GM12801 (cell line): ENCODE measurements around the gene PRKD2.

Source experiments
- TF ChIP-seq, protein P1 (sequence below): IDR thresholded peaks from one replicate; pipeline ENCODE4 v1.5.1; 2011; ENCODE audit warnings: control low read depth; ENCODE audit not compliant: insufficient read length; ENCODE audit errors: extremely low read depth

PRKD2 gene

DNA sequence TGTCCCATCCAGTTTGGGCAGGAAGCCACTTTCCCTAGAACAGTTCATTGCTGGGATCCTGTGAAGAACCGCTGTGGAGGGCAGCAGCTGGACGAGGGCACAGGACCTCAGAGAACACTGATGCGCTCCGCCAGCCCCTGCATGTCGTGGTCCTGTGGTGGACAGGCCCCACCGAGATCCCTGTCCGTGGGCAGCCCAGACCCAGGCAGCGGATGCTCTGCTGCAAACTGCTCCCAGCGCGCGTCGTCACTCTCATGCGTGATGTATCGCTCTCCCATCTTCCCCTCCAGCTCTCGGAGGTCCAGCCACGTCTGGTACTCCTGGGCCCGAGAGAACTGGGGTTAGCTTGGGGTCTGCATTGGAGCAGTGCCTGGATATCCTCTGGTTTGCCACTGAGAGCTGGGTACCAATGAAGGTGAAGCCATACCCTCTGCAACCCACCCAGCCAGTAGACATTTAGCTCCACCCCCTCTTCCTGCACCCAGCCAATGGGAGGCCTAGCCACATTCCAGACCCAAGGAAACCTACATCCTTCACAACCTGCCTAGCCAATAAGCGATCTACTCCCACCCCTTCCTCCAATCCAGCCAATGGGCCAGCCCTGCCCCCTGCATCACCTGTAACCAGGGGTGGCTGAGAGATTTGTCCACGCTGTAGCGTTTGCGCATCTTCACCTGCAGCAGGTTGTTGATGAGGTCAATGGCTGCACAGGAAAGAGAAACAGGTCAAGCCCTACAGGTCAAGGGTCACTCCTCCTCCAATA lies 42.3 kb downstream of the PRKD2 start:
- TF ChIP-seq, protein P1, sequence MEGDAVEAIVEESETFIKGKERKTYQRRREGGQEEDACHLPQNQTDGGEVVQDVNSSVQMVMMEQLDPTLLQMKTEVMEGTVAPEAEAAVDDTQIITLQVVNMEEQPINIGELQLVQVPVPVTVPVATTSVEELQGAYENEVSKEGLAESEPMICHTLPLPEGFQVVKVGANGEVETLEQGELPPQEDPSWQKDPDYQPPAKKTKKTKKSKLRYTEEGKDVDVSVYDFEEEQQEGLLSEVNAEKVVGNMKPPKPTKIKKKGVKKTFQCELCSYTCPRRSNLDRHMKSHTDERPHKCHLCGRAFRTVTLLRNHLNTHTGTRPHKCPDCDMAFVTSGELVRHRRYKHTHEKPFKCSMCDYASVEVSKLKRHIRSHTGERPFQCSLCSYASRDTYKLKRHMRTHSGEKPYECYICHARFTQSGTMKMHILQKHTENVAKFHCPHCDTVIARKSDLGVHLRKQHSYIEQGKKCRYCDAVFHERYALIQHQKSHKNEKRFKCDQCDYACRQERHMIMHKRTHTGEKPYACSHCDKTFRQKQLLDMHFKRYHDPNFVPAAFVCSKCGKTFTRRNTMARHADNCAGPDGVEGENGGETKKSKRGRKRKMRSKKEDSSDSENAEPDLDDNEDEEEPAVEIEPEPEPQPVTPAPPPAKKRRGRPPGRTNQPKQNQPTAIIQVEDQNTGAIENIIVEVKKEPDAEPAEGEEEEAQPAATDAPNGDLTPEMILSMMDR = no peak

DNA sequence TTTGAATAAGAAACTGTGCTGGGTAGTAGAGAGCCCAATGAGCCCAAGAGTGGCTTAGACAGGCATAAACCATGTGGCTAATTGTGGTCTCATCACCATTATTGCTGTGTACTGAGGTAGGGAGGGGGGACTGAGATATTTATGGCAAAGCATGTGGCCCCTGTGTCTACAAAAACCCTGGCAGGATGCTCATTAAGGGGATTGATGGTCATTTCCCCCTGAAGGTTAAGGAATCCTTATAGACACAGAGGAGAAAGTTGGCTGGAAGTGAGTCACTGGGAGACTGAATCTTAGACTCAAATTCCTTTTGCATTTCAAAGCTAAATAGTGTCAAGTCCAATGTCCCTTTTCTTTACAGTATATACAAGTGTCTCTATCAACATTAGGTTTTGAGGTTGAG lies 46.1 kb downstream of the PRKD2 start:
- TF ChIP-seq, protein P1 = no peak

DNA sequence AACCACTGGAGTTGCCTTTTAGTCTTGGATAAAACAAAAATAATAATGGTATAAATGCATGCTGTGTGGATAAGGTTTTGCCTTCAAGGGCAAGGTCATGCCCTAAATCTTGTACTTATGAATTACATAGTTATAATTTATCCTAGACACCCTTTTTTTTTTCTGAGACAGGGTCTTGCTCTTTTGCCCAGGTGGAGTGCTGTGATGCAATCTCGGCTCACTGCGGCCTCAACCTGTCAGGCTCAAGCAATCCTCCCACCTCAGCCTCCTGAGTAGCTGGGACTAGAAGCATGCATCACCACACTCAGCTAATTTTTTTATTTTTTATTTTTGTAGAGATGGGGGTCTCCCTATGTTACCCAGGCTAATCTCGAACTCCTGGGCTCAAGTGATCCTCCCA lies 48.3 kb downstream of the PRKD2 start:
- TF ChIP-seq, protein P1 = no peak

DNA sequence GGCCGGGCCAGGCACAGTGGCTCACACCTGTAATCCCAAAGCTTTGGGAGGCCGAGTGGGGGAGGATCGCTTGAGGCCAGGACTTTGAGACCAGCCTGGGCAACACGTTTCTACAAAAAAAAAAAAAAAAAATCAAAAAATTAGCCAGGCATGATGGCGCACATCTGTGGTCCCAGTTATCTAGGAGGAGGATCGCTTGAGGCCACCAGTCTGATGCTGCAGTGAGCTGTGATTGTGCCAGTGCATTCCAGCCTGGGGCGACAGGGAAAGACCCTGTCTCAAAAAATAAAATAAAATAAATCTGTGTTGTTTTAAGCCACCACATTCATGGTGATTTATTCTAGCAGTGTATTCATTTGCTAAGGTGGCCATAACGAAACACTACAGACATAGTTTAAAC lies 51.8 kb downstream of the PRKD2 start:
- TF ChIP-seq, protein P1 = no peak

DNA sequence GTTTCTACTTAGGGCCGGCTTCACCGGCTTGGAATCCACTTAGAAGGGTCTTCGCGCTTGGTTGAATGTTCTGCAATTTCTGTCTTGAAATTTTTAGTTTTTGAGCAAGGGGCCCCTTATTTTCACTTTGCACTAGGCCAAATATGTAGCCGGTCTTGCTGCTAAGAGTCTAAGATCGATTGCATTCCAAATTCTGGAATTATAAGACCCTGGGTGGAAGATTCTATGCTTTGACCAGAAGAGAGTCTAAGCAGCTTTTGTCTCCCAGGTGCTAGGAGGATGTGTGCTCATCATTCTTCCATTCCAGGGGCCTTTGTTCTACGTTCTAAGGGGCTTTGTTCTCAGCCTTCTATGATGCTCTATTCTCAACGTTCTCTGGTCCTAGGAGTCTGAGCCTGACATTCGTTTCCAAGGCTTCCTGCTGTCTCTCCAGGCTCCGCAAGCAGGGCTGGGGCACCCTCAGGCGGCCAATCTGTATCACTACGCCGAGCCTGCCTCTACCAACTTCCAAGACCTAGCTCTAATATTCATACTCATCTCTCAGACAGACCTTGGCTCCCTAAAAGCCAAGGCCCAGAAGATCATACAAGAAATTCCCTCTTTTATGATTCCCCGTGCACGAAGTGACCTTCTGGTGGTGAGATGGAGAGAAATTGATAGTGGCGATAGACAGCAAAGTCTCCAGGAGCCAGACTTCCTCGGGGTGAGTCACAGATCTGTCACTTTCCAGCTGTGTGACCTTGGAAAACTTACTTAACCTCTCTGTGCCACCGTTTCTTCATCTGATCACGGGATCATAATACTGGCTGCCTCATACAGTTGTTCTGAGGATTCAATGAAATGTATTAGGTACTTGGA lies 55.0 kb downstream of the PRKD2 start:
- TF ChIP-seq, protein P1 = no peak

DNA sequence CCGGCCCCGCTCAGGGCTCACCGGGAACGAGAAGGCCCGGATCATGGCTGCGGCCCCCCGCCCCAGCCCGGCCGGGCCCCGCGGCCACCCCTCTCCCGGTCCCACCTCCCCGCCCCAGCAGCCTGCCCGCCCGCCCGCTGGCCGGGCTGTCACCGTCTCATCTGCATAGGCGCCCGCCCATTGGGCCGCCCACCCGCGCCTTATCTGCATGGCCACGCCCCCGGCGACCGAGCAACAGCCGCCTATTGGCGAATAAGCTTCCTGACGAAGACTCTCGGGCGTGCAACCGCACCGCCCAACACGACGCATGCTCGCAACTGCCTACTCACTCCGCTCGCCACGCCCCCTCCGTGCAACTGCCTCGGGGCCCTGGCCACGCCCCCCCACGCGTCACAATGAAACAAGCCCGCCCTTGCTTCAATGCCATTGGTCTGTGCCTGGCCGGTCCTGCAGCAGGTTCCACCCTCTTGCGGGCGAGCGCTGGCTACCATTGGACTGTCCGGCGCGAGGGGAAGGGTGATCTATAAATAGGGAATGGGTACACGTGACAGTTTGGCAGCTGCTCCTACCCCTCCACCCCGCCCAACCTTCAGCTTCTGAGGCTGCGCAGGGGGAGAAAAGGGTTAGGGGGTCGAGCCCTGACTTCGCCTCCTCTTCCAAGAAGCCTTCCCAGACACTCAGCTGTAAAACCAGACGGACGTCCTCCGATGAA lies 55.7 kb downstream of the PRKD2 start, which contains the start of gene DACT3:
DACT3 (minus strand) TSS at position 163 of the 712 bp plus-strand sequence; CDS start at position 45, 118 bp downstream.
- TF ChIP-seq, protein P1 = no peak

DNA sequence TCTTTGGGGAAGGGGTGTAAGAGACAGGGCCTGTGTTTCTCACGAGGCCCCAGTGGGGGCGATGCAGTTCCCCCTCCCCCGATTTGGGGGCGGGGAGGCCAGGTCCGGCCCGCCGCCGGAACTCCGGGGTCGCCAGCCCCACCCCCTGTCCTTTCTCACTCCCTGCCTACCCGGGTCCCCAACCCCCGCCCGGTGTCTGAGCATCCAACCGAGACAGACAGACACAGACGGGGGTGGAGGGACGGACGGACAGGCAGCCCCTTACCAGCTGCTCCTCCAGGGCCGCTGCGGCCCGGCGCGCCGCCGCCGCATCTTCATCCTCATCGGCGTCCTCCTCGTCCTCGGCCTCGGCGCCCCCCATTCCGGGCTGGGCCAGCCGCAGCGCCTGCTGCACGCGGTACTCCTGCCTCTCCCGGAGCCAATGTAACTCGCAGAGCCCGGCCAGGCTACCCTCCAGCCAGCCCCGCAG lies 56.3 kb downstream of the PRKD2 start:
- TF ChIP-seq, protein P1 = no peak
